Esophagus muscularis mucosa (tissue), 4 donors: ENCODE results near the gene MBP. TPM values are rescaled to one million over a fixed set of nuclear protein-coding genes. Genes with fewer than 3 reads are reported as not detected.

ENCODE experiments used
- DNase-seq: peaks from one replicate; pipeline ENCODE4 v3.0.0-alpha.2; 2017; ENCODE audit errors: extremely low spot score
- H3K27ac ChIP-seq, 4 donors: fragments of 200-600 bp; sonication (generic); replicated peaks in 1 of 4; 1 replicate in 3 of 4; 2 replicates in 1 of 4; pipeline ENCODE4 v1.5.1; 2016 to 2019; ENCODE audit warnings: mild to moderate bottlenecking in 1 of 4
- H3K27me3 ChIP-seq, 4 donors: fragments of 200-600 bp; sonication (generic); one replicate each; pipeline versions ENCODE4 v1.5.1 to v1.6.0; 2016 to 2019
- H3K36me3 ChIP-seq, 4 donors: fragments of 200-600 bp; sonication (generic); one replicate each; pipeline ENCODE4 v1.5.1; 2016 to 2019
- H3K4me1 ChIP-seq, 4 donors: fragments of 200-600 bp; sonication (generic); one replicate each; pipeline ENCODE4 v1.5.1; 2016 to 2019
- H3K4me3 ChIP-seq, 4 donors: fragments of 200-600 bp; sonication (generic); 1 replicate in 2 of 4; 2 replicates in 2 of 4; pipeline ENCODE4 v1.5.1; 2016 to 2019; ENCODE audit warnings: mild to moderate bottlenecking in 4 of 4, moderate library complexity in 1 of 4
- H3K9me3 ChIP-seq, 4 donors: fragments of 200-600 bp; sonication (generic); 1 replicate in 3 of 4; 2 replicates in 1 of 4; pipeline ENCODE4 v1.5.1; 2016 to 2019
- EP300 ChIP-seq: sonication (generic); formaldehyde crosslinking; IDR thresholded peaks from one replicate; pipeline ENCODE4 v1.6.1; 2017; ENCODE audit warnings: antibody characterized with exemption
- POLR2A ChIP-seq: fragments of 450-650 bp; IDR thresholded peaks from one replicate; pipeline ENCODE4 v1.6.1; 2017; ENCODE audit warnings: antibody characterized with exemption, moderate library complexity, mild to moderate bottlenecking, low read depth
- POLR2AphosphoS5 ChIP-seq, 2 donors: sonication (generic); formaldehyde crosslinking; IDR thresholded peaks; one replicate each; pipeline ENCODE4 v1.6.1; 2017; ENCODE audit warnings: antibody characterized with exemption in 2 of 2
- WGBS: methylation state at CpG from one replicate; pipeline ENCODE4 v1.1.5; 2018; 5-methylcytosine and 5-hydroxymethylcytosine counted together
- intact Hi-C: fragments of 100-400 bp; cut with DNase I; formaldehyde crosslinking; loops from one replicate; pipeline ENCODE4 v1.15.1; 2023
- total RNA-seq, 4 donors: library from RNA; depleted of rRNA; stranded (reverse); fragments of >200 nt; gene quantifications; one replicate each; pipeline versions ENCODE4 v1.1.0 to v1.2.1, GENCODE V29; 2016
- TF ChIP-seq, protein P1 (sequence below), 3 experiments: fragments of 200-600 bp in 2 of 3; fragments of 450-650 bp in 1 of 3; sonication (generic) in 2 of 3; IDR thresholded peaks; one replicate each; pipeline ENCODE4 v1.5.1; 2017 to 2019; ENCODE audit warnings: antibody characterized with exemption in 3 of 3, mild to moderate bottlenecking in 2 of 3, moderate library complexity in 1 of 3

MBP gene
- total RNA-seq, 4 donors from 2014 or later, result 21.9 to 31.3 (median 27.3) TPM

DNA sequence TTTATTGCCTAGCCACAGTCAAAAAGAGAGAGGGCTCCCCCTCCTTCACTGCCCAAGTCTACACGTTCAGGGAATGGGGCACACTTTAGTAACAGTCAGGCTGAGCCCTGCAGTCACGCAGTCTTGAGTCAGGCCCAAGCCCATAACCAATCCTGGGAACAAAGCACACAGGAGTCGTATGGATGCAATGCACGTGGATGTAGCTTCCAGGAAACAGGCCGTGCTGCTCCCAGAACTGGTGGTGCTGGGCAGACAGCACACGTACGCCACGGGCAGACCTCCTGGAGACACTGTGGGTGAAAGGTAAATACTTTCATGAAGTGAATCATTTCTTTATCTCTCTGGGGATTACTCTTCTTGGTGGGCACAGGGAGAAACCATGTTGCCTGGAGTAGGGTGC lies 30.0 kb upstream of the MBP start:
- H3K4me1 ChIP-seq, result no peaks in the 10 kb centered on the region
- 82% methylated on average over 8 of the region's 8 CpGs for WGBS
- intact Hi-C loops, result no loop called here

DNA sequence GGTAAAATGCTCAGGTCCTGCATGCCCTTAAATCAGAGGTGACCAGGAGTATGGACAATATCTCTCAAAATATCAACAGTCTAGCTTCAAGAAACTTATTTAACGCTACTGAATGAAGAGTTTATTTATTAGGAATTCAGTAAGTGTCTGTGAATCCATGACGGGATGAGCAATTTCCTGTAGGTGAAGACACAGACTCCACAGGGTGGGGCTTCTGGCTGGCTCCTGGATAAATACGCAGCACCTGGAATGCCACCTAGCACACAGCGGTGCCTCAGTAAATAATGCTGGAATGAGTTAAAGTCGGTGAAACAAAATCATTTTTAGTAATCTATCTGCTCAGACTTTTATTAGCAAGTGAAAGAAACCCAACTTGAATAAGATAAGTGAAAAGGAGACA lies 29.4 kb upstream of the MBP start:
- WGBS, result 58% methylated on average over 5 of the region's 5 CpGs
- Histone ChIP-seq H3K27ac (no peak overlapping the region), H3K27me3 (peaks cover 0 to 24% (median 0%) of the 10 kb centered on the region in 4 donors), H3K4me1 (no peaks in the 10 kb centered on the region), H3K9me3 (no peaks in the 10 kb centered on the region), H3K4me3 (no peak overlapping the region), H3K36me3 (no peaks in the 10 kb centered on the region)
- intact Hi-C loops, result no loop called here
- TF ChIP-seq EP300, result no peak
- TF ChIP-seq POLR2A, result no peak
- TF ChIP-seq, protein P1, sequence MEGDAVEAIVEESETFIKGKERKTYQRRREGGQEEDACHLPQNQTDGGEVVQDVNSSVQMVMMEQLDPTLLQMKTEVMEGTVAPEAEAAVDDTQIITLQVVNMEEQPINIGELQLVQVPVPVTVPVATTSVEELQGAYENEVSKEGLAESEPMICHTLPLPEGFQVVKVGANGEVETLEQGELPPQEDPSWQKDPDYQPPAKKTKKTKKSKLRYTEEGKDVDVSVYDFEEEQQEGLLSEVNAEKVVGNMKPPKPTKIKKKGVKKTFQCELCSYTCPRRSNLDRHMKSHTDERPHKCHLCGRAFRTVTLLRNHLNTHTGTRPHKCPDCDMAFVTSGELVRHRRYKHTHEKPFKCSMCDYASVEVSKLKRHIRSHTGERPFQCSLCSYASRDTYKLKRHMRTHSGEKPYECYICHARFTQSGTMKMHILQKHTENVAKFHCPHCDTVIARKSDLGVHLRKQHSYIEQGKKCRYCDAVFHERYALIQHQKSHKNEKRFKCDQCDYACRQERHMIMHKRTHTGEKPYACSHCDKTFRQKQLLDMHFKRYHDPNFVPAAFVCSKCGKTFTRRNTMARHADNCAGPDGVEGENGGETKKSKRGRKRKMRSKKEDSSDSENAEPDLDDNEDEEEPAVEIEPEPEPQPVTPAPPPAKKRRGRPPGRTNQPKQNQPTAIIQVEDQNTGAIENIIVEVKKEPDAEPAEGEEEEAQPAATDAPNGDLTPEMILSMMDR (IDR thresholded peaks at IDR 0.05), result no peak
- TF ChIP-seq POLR2AphosphoS5 (IDR thresholded peaks at IDR 0.05), result no peak
- no peak for DNase-seq

More for the DNA sequence above, 30.0 kb upstream of the MBP start:
- H3K27me3 ChIP-seq, result peaks cover 0 to 24% (median 0%) of the 10 kb centered on the region in 4 donors
- no peak overlapping the region for H3K4me3 ChIP-seq
- TF ChIP-seq, protein P1 (IDR thresholded peaks at IDR 0.05), result no peak
- TF ChIP-seq POLR2AphosphoS5 (IDR thresholded peaks at IDR 0.05) (no peak), POLR2A (no peak), EP300 (no peak)
- H3K9me3 ChIP-seq, result no peaks in the 10 kb centered on the region
- H3K27ac ChIP-seq, result no peak overlapping the region
- no peak for DNase-seq
- no peaks in the 10 kb centered on the region for H3K36me3 ChIP-seq

GRCh38 chr18:77161383-77161782 lies 28.8 kb upstream of the MBP start:
- no peak for DNase-seq
- Histone ChIP-seq H3K27ac (no peak overlapping the region), H3K4me1 (no peaks in the 10 kb centered on the region), H3K4me3 (no peak overlapping the region), H3K27me3 (peaks cover 0 to 24% (median 0%) of the 10 kb centered on the region in 4 donors), H3K36me3 (no peaks in the 10 kb centered on the region), H3K9me3 (no peaks in the 10 kb centered on the region)
- 84% methylated on average over 7 of the region's 7 CpGs for WGBS
- intact Hi-C loops, result no loop called here
- TF ChIP-seq POLR2AphosphoS5 (IDR thresholded peaks at IDR 0.05), result no peak
- TF ChIP-seq EP300, result no peak
- TF ChIP-seq POLR2A, result no peak
- TF ChIP-seq, protein P1 (IDR thresholded peaks at IDR 0.05), result no peak

- no peak overlapping the region for H3K4me3 ChIP-seq
- WGBS, result 55% methylated on average over 11 of the region's 11 CpGs
- TF ChIP-seq POLR2AphosphoS5 (IDR thresholded peaks at IDR 0.05) (no peak), POLR2A (no peak), EP300 (no peak)
- TF ChIP-seq, protein P1 (IDR thresholded peaks at IDR 0.05), result no peak
- intact Hi-C loops, result no loop called here
- peaks cover 0 to 21% (median 0%) of the 10 kb centered on the region in 4 donors for H3K27me3 ChIP-seq
- H3K4me1 ChIP-seq, result no peaks in the 10 kb centered on the region
- no peaks in the 10 kb centered on the region for H3K36me3 ChIP-seq
- no peak overlapping the region for H3K27ac ChIP-seq
- H3K9me3 ChIP-seq, result no peaks in the 10 kb centered on the region
- DNase-seq, result no peak
These were observed 27.9 kb upstream of the MBP start for GRCh38 chr18:77160515-77160914.

DNA sequence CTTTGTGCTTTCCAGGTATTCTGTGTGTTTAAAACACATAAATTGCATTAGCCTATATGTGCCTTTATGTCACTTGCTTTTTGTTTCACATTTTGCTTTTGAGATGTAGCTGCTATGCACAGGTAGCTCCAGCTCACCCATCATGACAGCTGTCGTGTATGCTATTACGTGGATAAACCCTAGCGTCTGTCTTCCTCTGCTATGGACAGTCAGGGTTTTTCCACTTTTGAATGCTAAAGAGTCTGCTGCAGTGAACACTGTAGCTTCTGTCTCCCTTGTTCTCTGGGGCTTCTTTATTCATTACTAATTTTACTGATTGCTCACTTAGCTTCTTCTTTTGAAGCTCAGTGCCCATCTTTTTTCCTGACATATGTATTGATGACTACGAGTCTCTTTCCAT lies 24.7 kb upstream of the MBP start:
- 70% methylated on average over 4 of the region's 4 CpGs for WGBS
- H3K9me3 ChIP-seq, result no peaks in the 10 kb centered on the region
- no peak for DNase-seq
- no peak overlapping the region for H3K27ac ChIP-seq
- intact Hi-C loops, result no loop called here
- TF ChIP-seq EP300 (no peak), POLR2A (no peak), POLR2AphosphoS5 (IDR thresholded peaks at IDR 0.05) (no peak)
- TF ChIP-seq, protein P1 (IDR thresholded peaks at IDR 0.05), result no peak
- H3K4me1 ChIP-seq, result no peaks in the 10 kb centered on the region
- H3K27me3 ChIP-seq, result no peaks in the 10 kb centered on the region
- no peak overlapping the region for H3K4me3 ChIP-seq
- H3K36me3 ChIP-seq, result no peaks in the 10 kb centered on the region
